Type B pancreatic cell (in vitro differentiated cells): Measurements from ENCODE around the gene TMEM154. TPM values are rescaled to one million over a fixed set of nuclear protein-coding genes. Genes with fewer than 3 reads are reported as not detected.

Experiments used
- DNase-seq: peaks from one replicate; pipeline ENCODE4 v3.0.0; 2021; ENCODE audit warnings: mixed read lengths; ENCODE audit not compliant: unreplicated experiment; ENCODE audit errors: extremely low spot score
- H3K27ac Mint-ChIP-seq: 2 replicates; pipeline ENCODE4 v1.8.0; 2021; ENCODE audit warnings: mild to moderate bottlenecking, mixed read lengths
- H3K27me3 Mint-ChIP-seq: 2 replicates; pipeline ENCODE4 v1.8.0; 2021; ENCODE audit warnings: mixed read lengths
- H3K36me3 Mint-ChIP-seq: 2 replicates; pipeline ENCODE4 v1.8.0; 2021; ENCODE audit warnings: mixed read lengths
- H3K4me1 Mint-ChIP-seq: one replicate; pipeline ENCODE4 v1.8.0; 2021; ENCODE audit warnings: mixed read lengths; ENCODE audit not compliant: unreplicated experiment
- H3K4me3 Mint-ChIP-seq: 2 replicates; pipeline ENCODE4 v1.8.0; 2021; ENCODE audit warnings: mild to moderate bottlenecking, mixed read lengths
- H3K9me3 Mint-ChIP-seq: 2 replicates; pipeline ENCODE4 v1.8.0; 2021; ENCODE audit warnings: mixed read lengths
- CTCF ChIP-seq: fragments of 200-600 bp; sonication (generic); conservative IDR thresholded peaks from 2 replicates; pipeline ENCODE4 v1.5.0; 2021; ENCODE audit warnings: antibody characterized with exemption, mild to moderate bottlenecking
- total RNA-seq: library from RNA; stranded (reverse); gene quantifications from 2 replicates; pipeline ENCODE4 v1.2.1, GENCODE V29; 2021; ENCODE audit warnings: low replicate concordance

Gene TMEM154
- total RNA-seq, 1 donor from 2014 or later: 11.1 TPM

- H3K4me1 Mint-ChIP-seq: peaks cover 3% of the 10 kb centered on the region
- no peaks in the 10 kb centered on the region for H3K36me3 Mint-ChIP-seq
- DNase-seq: no peak
- no peak overlapping the region for H3K4me3 Mint-ChIP-seq
- no peak for TF ChIP-seq CTCF
- H3K9me3 Mint-ChIP-seq: no peaks in the 10 kb centered on the region
- H3K27me3 Mint-ChIP-seq: no peaks in the 10 kb centered on the region
- H3K27ac Mint-ChIP-seq: peak overlapping the region; percentile 48
Observed at GRCh38 chr4:152633118-152633517, 46.7 kb downstream of the TMEM154 start.

- H3K9me3 Mint-ChIP-seq: no peaks in the 10 kb centered on the region
- no peak for TF ChIP-seq CTCF
- no peak for DNase-seq
- no peak overlapping the region for H3K27ac Mint-ChIP-seq
- no peak overlapping the region for H3K4me3 Mint-ChIP-seq
- peaks cover 3% of the 10 kb centered on the region for H3K4me1 Mint-ChIP-seq
- no peaks in the 10 kb centered on the region for H3K27me3 Mint-ChIP-seq
- no peaks in the 10 kb centered on the region for H3K36me3 Mint-ChIP-seq
Observed at GRCh38 chr4:152630324-152630723, 49.5 kb downstream of the TMEM154 start.

DNA sequence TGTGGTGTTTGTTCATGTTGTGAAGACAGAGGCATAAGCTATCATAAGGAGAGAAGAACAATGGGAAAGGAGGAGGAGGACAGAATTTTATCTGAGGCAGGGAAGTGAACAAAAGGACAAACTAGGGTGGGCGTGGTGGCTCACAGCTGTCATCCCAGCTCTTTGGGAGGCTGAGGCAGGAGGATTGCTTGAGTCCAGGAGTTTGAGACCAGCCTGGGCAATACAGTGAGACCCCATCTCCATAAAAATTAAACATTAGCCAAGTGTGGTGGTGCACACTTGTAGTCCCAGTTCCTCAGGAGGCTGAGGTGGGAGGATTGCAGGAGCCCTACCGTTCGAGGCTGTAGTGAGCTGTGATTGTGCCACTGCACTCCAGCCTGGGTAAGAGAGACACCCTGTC lies 49.9 kb downstream of the TMEM154 start:
- TF ChIP-seq CTCF: no peak
- Mint-ChIP-seq H3K9me3 (no peaks in the 10 kb centered on the region), H3K4me1 (peaks cover 3% of the 10 kb centered on the region), H3K36me3 (no peaks in the 10 kb centered on the region), H3K4me3 (no peak overlapping the region), H3K27ac (no peak overlapping the region), H3K27me3 (no peaks in the 10 kb centered on the region)
- no peak for DNase-seq

DNA sequence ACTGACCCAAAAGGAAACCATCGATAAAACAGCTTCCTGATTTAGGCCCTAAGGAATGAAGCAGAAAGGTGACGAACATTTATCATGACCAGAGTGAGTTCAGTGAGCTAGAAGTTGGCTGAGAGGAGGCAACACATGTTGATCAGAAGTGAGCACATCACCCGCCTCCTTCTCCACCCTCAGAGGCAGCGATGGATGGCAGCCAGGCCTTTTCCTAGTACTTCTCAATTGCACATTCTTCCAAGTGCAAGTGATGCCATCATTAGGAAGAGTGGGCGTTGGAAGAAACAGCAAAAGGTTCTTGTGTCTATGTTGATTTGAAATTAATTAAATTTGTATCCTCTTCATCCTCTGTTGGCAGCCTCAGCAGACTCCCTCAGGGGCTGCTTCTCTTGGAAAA lies 51.7 kb downstream of the TMEM154 start:
- TF ChIP-seq CTCF: no peak
- Mint-ChIP-seq H3K27ac (no peak overlapping the region), H3K9me3 (no peaks in the 10 kb centered on the region), H3K27me3 (no peaks in the 10 kb centered on the region), H3K4me1 (no peaks in the 10 kb centered on the region), H3K4me3 (no peak overlapping the region), H3K36me3 (no peaks in the 10 kb centered on the region)
- no peak for DNase-seq

GRCh38 chr4:152626790-152627189 lies 53.0 kb downstream of the TMEM154 start:
- no peaks in the 10 kb centered on the region for H3K36me3 Mint-ChIP-seq
- no peak for TF ChIP-seq CTCF
- DNase-seq: no peak
- H3K9me3 Mint-ChIP-seq: no peaks in the 10 kb centered on the region
- no peaks in the 10 kb centered on the region for H3K27me3 Mint-ChIP-seq
- no peak overlapping the region for H3K27ac Mint-ChIP-seq
- no peaks in the 10 kb centered on the region for H3K4me1 Mint-ChIP-seq
- no peak overlapping the region for H3K4me3 Mint-ChIP-seq

DNA sequence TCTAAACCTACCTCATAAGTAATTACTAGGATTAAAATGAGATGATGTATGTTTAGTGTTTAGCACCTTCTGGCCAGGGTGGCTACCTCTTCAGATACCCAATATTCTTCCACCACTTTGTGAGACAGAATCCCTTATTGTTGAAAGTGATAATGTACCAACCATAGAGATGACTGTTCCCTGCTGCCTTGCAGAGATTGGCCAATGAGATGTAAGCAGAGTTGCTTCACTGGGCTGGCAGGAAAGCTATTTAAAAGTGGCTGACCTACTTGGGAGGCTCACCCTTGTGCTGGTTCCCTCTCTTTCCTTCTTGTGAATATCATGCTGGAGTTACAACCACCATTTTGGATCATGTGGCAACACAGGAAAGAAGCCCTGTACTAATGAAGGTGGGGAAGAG lies 58.9 kb downstream of the TMEM154 start:
- no peak for TF ChIP-seq CTCF
- H3K4me3 Mint-ChIP-seq: no peak overlapping the region
- H3K36me3 Mint-ChIP-seq: no peaks in the 10 kb centered on the region
- H3K4me1 Mint-ChIP-seq: no peaks in the 10 kb centered on the region
- H3K9me3 Mint-ChIP-seq: peaks cover 8% of the 10 kb centered on the region
- H3K27me3 Mint-ChIP-seq: no peaks in the 10 kb centered on the region
- no peak overlapping the region for H3K27ac Mint-ChIP-seq
- DNase-seq: no peak
